ENCODE data around the gene ANO2. TPM values are rescaled to one million over a fixed set of nuclear protein-coding genes. Genes with fewer than 3 reads are reported as not detected.

The ANO2 gene
- total RNA-seq, 1 experiment from 2014 or later: 0.68 TPM

DNA sequence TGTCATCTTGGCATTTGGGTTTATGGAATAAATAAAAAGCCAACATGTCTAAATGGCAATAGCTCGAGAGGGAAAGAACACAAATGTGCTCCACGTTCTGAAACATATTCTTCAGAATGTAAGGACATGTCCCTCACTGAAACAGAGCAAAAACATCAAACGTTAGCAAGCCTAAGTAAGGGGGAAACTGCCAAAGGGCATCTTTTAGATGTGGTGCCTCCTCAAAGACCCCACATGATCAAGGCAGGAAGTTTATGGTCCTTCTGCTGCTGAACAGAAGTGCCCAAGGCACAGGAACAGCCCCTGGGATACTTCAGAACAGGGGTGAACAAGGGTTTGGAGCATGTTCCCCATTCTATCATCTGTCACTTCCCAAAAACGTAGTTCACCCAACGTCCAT, 227.0 kb downstream of the ANO2 start:
- Mint-ChIP-seq H3K27ac (ENCODE audit: unreplicated experiment) (no peak overlapping the region), H3K4me1 (ENCODE audit: low read depth, unreplicated experiment) (peaks cover 19% of the 10 kb centered on the region), H3K27me3 (ENCODE audit: insufficient read depth, unreplicated experiment) (no peaks in the 10 kb centered on the region), H3K36me3 (ENCODE audit: insufficient read depth, unreplicated experiment) (no peaks in the 10 kb centered on the region), H3K9me3 (ENCODE audit: unreplicated experiment) (peaks cover 3% of the 10 kb centered on the region), H3K4me3 (ENCODE audit: unreplicated experiment) (no peak overlapping the region)
- H3K9me3 ChIP-seq: no peaks in the 10 kb centered on the region
- POLR2A ChIA-PET: no interaction called here
- intact Hi-C loops (cut with micrococcal nuclease; ENCODE audit: unreplicated experiment): no loop called here
- peaks cover 42% of the 10 kb centered on the region for H3K4me1 ChIP-seq
- no peak for DNase-seq
- H3K27me3 ChIP-seq (replicated peaks; ENCODE audit: control insufficient read depth, insufficient read depth, low read length): no peaks in the 10 kb centered on the region
- CTCF ChIA-PET: interaction anchor here (2.1 kb wide), 1 partner anchor 27 kb away, joined by 6 read pairs; no protein-coding TSS in a partner anchor
- no peak overlapping the region for H3K4me3 ChIP-seq (ENCODE audit: low read depth, low read length)
- BruUV-seq (replicated peaks): no TSS peak
- TF ChIP-seq, protein P1, sequence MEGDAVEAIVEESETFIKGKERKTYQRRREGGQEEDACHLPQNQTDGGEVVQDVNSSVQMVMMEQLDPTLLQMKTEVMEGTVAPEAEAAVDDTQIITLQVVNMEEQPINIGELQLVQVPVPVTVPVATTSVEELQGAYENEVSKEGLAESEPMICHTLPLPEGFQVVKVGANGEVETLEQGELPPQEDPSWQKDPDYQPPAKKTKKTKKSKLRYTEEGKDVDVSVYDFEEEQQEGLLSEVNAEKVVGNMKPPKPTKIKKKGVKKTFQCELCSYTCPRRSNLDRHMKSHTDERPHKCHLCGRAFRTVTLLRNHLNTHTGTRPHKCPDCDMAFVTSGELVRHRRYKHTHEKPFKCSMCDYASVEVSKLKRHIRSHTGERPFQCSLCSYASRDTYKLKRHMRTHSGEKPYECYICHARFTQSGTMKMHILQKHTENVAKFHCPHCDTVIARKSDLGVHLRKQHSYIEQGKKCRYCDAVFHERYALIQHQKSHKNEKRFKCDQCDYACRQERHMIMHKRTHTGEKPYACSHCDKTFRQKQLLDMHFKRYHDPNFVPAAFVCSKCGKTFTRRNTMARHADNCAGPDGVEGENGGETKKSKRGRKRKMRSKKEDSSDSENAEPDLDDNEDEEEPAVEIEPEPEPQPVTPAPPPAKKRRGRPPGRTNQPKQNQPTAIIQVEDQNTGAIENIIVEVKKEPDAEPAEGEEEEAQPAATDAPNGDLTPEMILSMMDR (IDR thresholded peaks at IDR 0.05; ENCODE audit: insufficient read depth in 1 of 2, low read depth in 1 of 2, low read length in 1 of 2, severe bottlenecking in 1 of 2, unreplicated experiment in 1 of 2): no peak
- H3K36me3 ChIP-seq (ENCODE audit: control insufficient read depth, insufficient read depth, low read length): no peaks in the 10 kb centered on the region

DNA sequence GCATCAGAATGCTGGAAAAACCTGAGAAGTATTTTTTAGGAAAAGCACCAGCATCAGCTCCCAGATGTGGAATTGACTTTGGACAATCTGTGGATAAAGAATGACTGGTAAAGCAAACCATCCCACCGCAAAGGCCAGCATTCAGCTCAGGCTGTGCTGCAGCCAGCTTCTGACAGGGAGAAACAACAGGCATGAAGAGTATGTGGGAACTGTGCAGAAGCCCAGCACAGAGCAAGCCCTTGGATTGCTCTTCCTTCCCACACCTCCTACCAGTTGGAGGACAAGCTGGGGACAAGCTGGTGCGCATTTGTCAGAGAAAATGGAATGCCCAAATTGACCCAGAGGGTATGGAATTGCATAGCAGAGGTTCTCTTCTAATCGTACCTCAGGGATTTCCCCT, 228.1 kb downstream of the ANO2 start:
- intact Hi-C loops (cut with micrococcal nuclease; ENCODE audit: unreplicated experiment): no loop called here
- H3K27ac Mint-ChIP-seq (ENCODE audit: unreplicated experiment): no peak overlapping the region
- peaks cover 13% of the 10 kb centered on the region for H3K9me3 Mint-ChIP-seq (ENCODE audit: unreplicated experiment)
- Histone ChIP-seq H3K4me3 (ENCODE audit: low read depth, low read length) (no peak overlapping the region), H3K4me1 (peaks cover 42% of the 10 kb centered on the region), H3K9me3 (no peaks in the 10 kb centered on the region), H3K36me3 (ENCODE audit: control insufficient read depth, insufficient read depth, low read length) (no peaks in the 10 kb centered on the region), H3K27me3 (replicated peaks; ENCODE audit: control insufficient read depth, insufficient read depth, low read length) (no peaks in the 10 kb centered on the region)
- H3K36me3 Mint-ChIP-seq (ENCODE audit: insufficient read depth, unreplicated experiment): no peaks in the 10 kb centered on the region
- no peak overlapping the region for H3K4me3 Mint-ChIP-seq (ENCODE audit: unreplicated experiment)
- no TSS peak for BruUV-seq (replicated peaks)
- POLR2A ChIA-PET: no interaction called here
- DNase-seq: no peak
- CTCF ChIA-PET: interaction anchor here (2.1 kb wide), 1 partner anchor 28 kb away, joined by 6 read pairs; no protein-coding TSS in a partner anchor
- TF ChIP-seq, protein P1 (IDR thresholded peaks at IDR 0.05; ENCODE audit: insufficient read depth in 1 of 2, low read depth in 1 of 2, low read length in 1 of 2, severe bottlenecking in 1 of 2, unreplicated experiment in 1 of 2): no peak
- peaks cover 29% of the 10 kb centered on the region for H3K4me1 Mint-ChIP-seq (ENCODE audit: low read depth, unreplicated experiment)
- no peaks in the 10 kb centered on the region for H3K27me3 Mint-ChIP-seq (ENCODE audit: insufficient read depth, unreplicated experiment)

DNA sequence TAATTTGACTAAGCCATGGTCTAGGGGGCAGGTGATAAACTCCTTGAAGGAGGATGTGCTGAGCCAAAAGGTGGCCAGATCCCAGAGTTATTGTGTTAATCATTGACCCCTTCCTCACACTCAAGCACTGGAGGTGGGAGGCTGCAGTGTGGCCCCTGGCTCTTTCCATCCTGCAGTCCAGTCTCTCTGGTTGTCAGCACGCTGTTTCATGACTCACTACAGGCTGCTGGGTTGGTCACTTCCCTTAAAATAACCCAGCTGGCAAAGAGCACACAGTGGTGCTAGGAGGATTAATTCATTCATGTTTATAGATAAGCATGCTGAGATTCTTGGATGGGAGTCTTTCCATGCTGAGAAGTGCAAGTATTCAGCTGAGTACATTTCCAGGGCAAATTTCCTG, 228.9 kb downstream of the ANO2 start:
- Mint-ChIP-seq H3K9me3 (ENCODE audit: unreplicated experiment) (peaks cover 13% of the 10 kb centered on the region), H3K4me1 (ENCODE audit: low read depth, unreplicated experiment) (peaks cover 29% of the 10 kb centered on the region), H3K4me3 (ENCODE audit: unreplicated experiment) (no peak overlapping the region), H3K27me3 (ENCODE audit: insufficient read depth, unreplicated experiment) (no peaks in the 10 kb centered on the region), H3K36me3 (ENCODE audit: insufficient read depth, unreplicated experiment) (no peaks in the 10 kb centered on the region), H3K27ac (ENCODE audit: unreplicated experiment) (no peak overlapping the region)
- Histone ChIP-seq H3K9me3 (no peaks in the 10 kb centered on the region), H3K27me3 (replicated peaks; ENCODE audit: control insufficient read depth, insufficient read depth, low read length) (no peaks in the 10 kb centered on the region), H3K36me3 (ENCODE audit: control insufficient read depth, insufficient read depth, low read length) (no peaks in the 10 kb centered on the region), H3K4me3 (ENCODE audit: low read depth, low read length) (no peak overlapping the region), H3K4me1 (peaks cover 42% of the 10 kb centered on the region)
- ChIA-PET CTCF (interaction anchor here (2.1 kb wide), 1 partner anchor 29 kb away, joined by 6 read pairs; no protein-coding TSS in a partner anchor), POLR2A (no interaction called here)
- TF ChIP-seq, protein P1 (IDR thresholded peaks at IDR 0.05; ENCODE audit: insufficient read depth in 1 of 2, low read depth in 1 of 2, low read length in 1 of 2, severe bottlenecking in 1 of 2, unreplicated experiment in 1 of 2): no peak
- intact Hi-C loops (cut with micrococcal nuclease; ENCODE audit: unreplicated experiment): no loop called here
- DNase-seq: no peak
- BruUV-seq (replicated peaks): no TSS peak
